Measurements from ENCODE around the gene TDRD6. TPM values are rescaled to one million over a fixed set of nuclear protein-coding genes. Genes with fewer than 3 reads are reported as not detected.
A peak's percentile ranks its signal among the peaks of the same experiment; 100 is the strongest.

TDRD6 gene
- total RNA-seq, 1 experiment from 2014 or later, result 0.57 TPM

GRCh38 chr6:46648869-46649492 is 38.7 kb upstream of the TDRD6 start:
- POLR2A ChIA-PET, result no interaction called here
- H3K4me1 ChIP-seq (ENCODE audit: control insufficient read depth in 1 of 2, insufficient read depth in 2 of 2, low read length in 2 of 2), result peaks cover 3 to 28% of the 10 kb centered on the region in 2 experiments; a peak in 2 of 4 replicates
- H3K27me3 ChIP-seq (ENCODE audit: insufficient read depth, low read length), result no peaks in the 10 kb centered on the region
- ATAC-seq (no peak), DNase-seq (ENCODE audit: low read depth, low spot score) (peak; percentile 56)
- H4K20me1 ChIP-seq (ENCODE audit: insufficient read depth), result no peaks in the 10 kb centered on the region
- peak overlapping the region; percentile 65 for H2AFZ ChIP-seq (ENCODE audit: low read depth, low read length, poor library complexity, severe bottlenecking)
- peak overlapping the region; percentile 31 for H3K4me2 ChIP-seq (ENCODE audit: low read length)
- H3K27ac ChIP-seq (ENCODE audit: low read depth, low read length), result no peak overlapping the region
- H3K36me3 ChIP-seq (ENCODE audit: control insufficient read depth in 1 of 2, insufficient read depth in 2 of 2, low read length in 2 of 2), result no peaks in the 10 kb centered on the region
- RAD21 ChIA-PET (ENCODE audit: low non-redundant PET in 1 of 2, low total read pairs in 2 of 2, uncharacterized antibody in 2 of 2, unreplicated experiment in 2 of 2), result no interaction called here
- intact Hi-C loops (cut with micrococcal nuclease), result no loop called here
- no peaks in the 10 kb centered on the region for H3K9me3 ChIP-seq (ENCODE audit: control insufficient read depth in 1 of 2, insufficient read depth in 1 of 2, low read depth in 1 of 2, low read length in 2 of 2)
- no peak overlapping the region for H3K9ac ChIP-seq (ENCODE audit: low read length)
- H3K4me3 ChIP-seq (replicated peaks in 1 of 2; ENCODE audit: low read depth in 1 of 2, low read length in 2 of 2), result no peak overlapping the region
- H3K79me2 ChIP-seq (ENCODE audit: insufficient read depth, low read length), result no peaks in the 10 kb centered on the region
- CTCF ChIA-PET, result no interaction called here
- BruUV-seq (replicated peaks), result no TSS peak
- H3K9me2 ChIP-seq (ENCODE audit: insufficient read depth), result no peaks in the 10 kb centered on the region
- TF ChIP-seq FOSL1 (IDR thresholded peaks at IDR 0.05; ENCODE audit: low read depth) (peak; percentile 72), JUND (IDR thresholded peaks at IDR 0.05) (peak; percentile 82), YY1 (IDR thresholded peaks at IDR 0.05; ENCODE audit: extremely low read depth, insufficient replicate concordance, low read depth, low read length) (peak; percentile 38), CEBPB (IDR thresholded peaks at IDR 0.05; ENCODE audit: low read depth) (peak; percentile 95), EZH2 (IDR thresholded peaks at IDR 0.05) (no peak), POLR2AphosphoS5 (IDR thresholded peaks at IDR 0.05; ENCODE audit: low read depth, low read length) (no peak), SP1 (IDR thresholded peaks at IDR 0.05; ENCODE audit: low read depth) (peak; percentile 76), MAX (IDR thresholded peaks at IDR 0.05) (peak; percentile 39; the same call in 1 of the 2 replicates), ZBTB33 (IDR thresholded peaks at IDR 0.05; ENCODE audit: extremely low read depth, insufficient replicate concordance, low read length) (no peak), TCF7L2 (IDR thresholded peaks at IDR 0.05; ENCODE audit: borderline replicate concordance, extremely low read depth, insufficient read depth, insufficient read length) (peak; percentile 97), POLR2A (IDR thresholded peaks at IDR 0.05; ENCODE audit: borderline replicate concordance, extremely low read depth, insufficient read depth, insufficient read length) (no peak), SIN3A (IDR thresholded peaks at IDR 0.05; ENCODE audit: low read depth) (peak; percentile 66), RAD21 (IDR thresholded peaks at IDR 0.05; ENCODE audit: low read depth) (0 out of 2 replicates have a peak, but pooled peaks have one; percentile 10), EGR1 (IDR thresholded peaks at IDR 0.05; ENCODE audit: low read depth) (no peak), ATF3 (IDR thresholded peaks at IDR 0.05) (0 out of 2 replicates have a peak, but pooled peaks have one; percentile 38), ZFX (IDR thresholded peaks at IDR 0.05) (no peak), CTCF (IDR thresholded peaks at IDR 0.05 in 2 of 3, conservative IDR thresholded peaks at IDR 0.05 in 1 of 3; ENCODE audit: borderline replicate concordance in 1 of 3, insufficient read depth in 1 of 3, low read depth in 2 of 3, low read length in 2 of 3) (0 out of 6 replicates have a peak, but pooled peaks of 1 of the 3 experiments have one; percentile 4), SRF (IDR thresholded peaks at IDR 0.05; ENCODE audit: low read depth) (no peak), ZNF274 (IDR thresholded peaks at IDR 0.05; ENCODE audit: low read depth, low read length) (no peak), EZH2phosphoT487 (IDR thresholded peaks at IDR 0.05; ENCODE audit: borderline replicate concordance) (no peak), ELF1 (IDR thresholded peaks at IDR 0.05; ENCODE audit: borderline replicate concordance, low read depth) (0 out of 2 replicates have a peak, but pooled peaks have one; percentile 19)
